Measurements from ENCODE around the gene EZH2.
A peak's percentile ranks its signal among the peaks of the same experiment; 100 is the strongest.

The EZH2 gene

DNA sequence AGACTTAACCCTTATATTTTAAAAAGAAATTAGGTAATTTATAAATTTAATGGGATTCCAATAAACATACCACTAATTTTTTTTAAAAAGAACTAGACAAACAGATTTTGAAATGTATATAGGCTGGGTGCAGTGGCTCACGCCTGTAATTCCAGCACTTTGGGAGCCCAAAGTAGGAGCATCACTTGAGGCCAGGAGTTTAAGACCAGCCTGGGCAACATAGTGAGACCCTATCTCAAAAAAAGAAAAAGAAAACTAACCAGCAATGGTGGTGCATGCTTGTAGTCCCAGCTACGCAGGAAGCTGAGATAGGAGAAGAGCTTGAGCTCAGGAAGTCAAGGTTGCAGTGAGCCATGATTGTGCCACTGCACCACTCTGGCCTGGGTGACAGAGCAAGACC lies 62.7 kb downstream of the EZH2 start:
- H3K9me3 ChIP-seq: no peaks in the 10 kb centered on the region
- H3K4me1 ChIP-seq (ENCODE audit: control insufficient read depth in 1 of 2, insufficient read depth in 1 of 2, low read depth in 1 of 2, low read length in 1 of 2): peaks cover 13 to 17% of the 10 kb centered on the region in 2 experiments
- peak overlapping the region; percentile 2 for H3K27ac ChIP-seq
- TF ChIP-seq, protein P1, sequence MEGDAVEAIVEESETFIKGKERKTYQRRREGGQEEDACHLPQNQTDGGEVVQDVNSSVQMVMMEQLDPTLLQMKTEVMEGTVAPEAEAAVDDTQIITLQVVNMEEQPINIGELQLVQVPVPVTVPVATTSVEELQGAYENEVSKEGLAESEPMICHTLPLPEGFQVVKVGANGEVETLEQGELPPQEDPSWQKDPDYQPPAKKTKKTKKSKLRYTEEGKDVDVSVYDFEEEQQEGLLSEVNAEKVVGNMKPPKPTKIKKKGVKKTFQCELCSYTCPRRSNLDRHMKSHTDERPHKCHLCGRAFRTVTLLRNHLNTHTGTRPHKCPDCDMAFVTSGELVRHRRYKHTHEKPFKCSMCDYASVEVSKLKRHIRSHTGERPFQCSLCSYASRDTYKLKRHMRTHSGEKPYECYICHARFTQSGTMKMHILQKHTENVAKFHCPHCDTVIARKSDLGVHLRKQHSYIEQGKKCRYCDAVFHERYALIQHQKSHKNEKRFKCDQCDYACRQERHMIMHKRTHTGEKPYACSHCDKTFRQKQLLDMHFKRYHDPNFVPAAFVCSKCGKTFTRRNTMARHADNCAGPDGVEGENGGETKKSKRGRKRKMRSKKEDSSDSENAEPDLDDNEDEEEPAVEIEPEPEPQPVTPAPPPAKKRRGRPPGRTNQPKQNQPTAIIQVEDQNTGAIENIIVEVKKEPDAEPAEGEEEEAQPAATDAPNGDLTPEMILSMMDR (IDR thresholded peaks at IDR 0.05): no peak
- H3K27me3 ChIP-seq: no peaks in the 10 kb centered on the region
- peaks cover 32% of the 10 kb centered on the region for H3K36me3 ChIP-seq
- no peak overlapping the region for H3K4me3 ChIP-seq (ENCODE audit: low read depth in 1 of 2, low read length in 1 of 2)

DNA sequence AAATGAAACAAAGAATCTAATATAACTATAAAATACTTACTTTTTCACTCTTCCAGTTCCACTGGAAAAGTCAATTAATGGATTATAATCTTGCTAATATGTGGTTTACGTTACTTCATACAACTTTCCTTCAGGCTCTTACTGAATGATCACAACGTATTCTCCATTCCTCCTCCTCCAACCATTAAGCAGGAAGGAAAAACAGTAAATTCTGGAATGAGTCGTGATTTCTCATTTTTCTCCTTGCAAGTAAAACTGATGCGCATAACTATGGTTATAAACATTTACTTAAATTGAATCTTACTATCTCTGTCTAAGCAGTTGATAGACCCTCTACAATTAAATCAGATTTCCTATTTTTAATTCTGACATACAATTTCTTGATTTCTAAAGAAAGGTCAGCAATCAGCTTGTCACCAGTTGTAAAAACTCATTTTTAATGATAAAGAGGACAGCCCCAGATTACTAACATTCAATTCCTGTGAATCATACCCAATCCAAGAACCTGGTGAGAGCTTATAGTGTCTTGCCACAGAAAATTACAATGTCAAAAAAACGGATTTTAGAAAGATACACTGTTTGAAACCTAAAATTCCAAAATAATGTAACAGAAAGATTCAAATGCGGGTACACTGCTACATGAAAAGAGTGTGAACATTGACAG lies 64.3 kb downstream of the EZH2 start:
- no peaks in the 10 kb centered on the region for H3K27me3 ChIP-seq
- TF ChIP-seq, protein P1 (IDR thresholded peaks at IDR 0.05): no peak
- peaks cover 36% of the 10 kb centered on the region for H3K36me3 ChIP-seq
- H3K4me1 ChIP-seq (ENCODE audit: control insufficient read depth in 1 of 2, insufficient read depth in 1 of 2, low read depth in 1 of 2, low read length in 1 of 2): peaks cover 13 to 17% of the 10 kb centered on the region in 2 experiments
- H3K27ac ChIP-seq: peak overlapping the region; percentile 19
- H3K9me3 ChIP-seq: no peaks in the 10 kb centered on the region
- no peak overlapping the region for H3K4me3 ChIP-seq (ENCODE audit: low read depth in 1 of 2, low read length in 1 of 2)

DNA sequence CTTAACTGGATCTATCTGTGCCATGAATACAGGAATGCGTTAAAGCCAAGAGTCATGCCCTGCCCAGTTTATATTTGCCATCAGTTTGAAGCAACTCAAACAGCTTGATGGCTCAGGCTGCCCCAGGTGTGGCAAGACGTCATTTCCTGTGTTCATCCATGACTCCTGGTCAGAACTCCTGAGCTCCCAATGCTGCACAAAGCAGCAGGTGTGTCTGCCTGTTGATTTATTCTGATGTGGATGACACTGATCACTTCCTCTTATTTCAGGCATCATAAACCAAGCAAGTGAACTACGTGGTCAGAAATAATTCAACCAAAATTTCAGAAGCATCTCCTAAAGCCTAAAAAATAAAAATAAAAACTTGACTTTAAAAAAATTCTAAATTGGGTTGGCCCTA lies 68.5 kb downstream of the EZH2 start:
- Histone ChIP-seq H3K4me1 (ENCODE audit: control insufficient read depth in 1 of 2, insufficient read depth in 1 of 2, low read depth in 1 of 2, low read length in 1 of 2) (peaks cover 7% of the 10 kb centered on the region in 2 experiments), H3K4me3 (ENCODE audit: low read depth in 1 of 2, low read length in 1 of 2) (no peak overlapping the region), H3K36me3 (peaks cover 58% of the 10 kb centered on the region), H3K9me3 (no peaks in the 10 kb centered on the region), H3K27ac (no peak overlapping the region), H3K27me3 (no peaks in the 10 kb centered on the region)
- TF ChIP-seq, protein P1 (IDR thresholded peaks at IDR 0.05): no peak

DNA sequence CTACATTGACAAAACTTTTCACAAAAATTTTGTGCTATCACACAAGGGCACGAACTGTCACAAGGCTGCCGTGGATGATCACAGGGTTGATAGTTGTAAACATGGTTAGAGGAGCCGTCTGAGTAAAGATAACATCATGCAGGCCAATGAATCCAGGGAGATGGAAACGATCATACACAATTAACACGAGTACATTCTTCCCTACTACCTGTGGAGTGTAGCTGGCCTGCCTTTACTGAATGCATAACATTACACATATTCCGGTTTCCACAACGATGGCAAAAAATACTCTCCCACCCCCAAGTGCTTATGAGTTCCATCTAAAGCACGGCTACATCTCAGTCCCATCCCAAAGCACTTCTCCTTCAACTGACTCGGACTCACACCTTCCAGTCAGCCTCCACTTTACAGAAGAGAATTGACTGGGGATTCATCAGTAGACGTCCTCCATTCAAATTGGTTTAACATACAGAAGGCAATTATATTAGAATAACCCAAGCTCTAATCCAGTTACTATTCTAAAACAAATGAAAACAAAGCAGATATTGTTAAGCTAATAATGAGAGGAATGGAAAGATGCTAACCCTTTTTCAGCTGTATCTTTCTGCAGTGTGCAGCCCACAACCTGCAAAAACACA lies 69.0 kb downstream of the EZH2 start:
- no peaks in the 10 kb centered on the region for H3K27me3 ChIP-seq
- peaks cover 2 to 4% of the 10 kb centered on the region in 2 experiments for H3K4me1 ChIP-seq (ENCODE audit: control insufficient read depth in 1 of 2, insufficient read depth in 1 of 2, low read depth in 1 of 2, low read length in 1 of 2)
- no peak overlapping the region for H3K27ac ChIP-seq
- TF ChIP-seq, protein P1 (IDR thresholded peaks at IDR 0.05): no peak
- no peak overlapping the region for H3K4me3 ChIP-seq (ENCODE audit: low read depth in 1 of 2, low read length in 1 of 2)
- H3K9me3 ChIP-seq: no peaks in the 10 kb centered on the region
- peaks cover 63% of the 10 kb centered on the region for H3K36me3 ChIP-seq

DNA sequence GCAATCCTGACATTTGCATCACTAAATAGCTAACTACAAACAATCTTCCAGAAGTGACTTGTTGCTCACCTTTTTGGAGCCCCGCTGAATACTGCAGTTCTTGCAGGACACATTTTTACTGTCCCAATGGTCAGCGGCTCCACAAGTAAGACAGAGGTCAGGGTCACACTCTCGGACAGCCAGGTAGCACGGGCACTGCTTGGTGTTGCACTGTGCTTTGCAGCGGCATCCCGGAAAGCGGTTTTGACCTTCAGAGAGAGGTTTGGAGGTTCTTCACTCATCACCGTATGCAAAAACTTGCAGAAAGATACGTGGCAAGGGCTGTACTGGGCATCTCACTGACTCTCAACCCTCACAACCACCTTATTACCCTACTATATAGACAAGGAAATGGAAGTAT lies 70.2 kb downstream of the EZH2 start:
- no peaks in the 10 kb centered on the region for H3K27me3 ChIP-seq
- H3K36me3 ChIP-seq: peaks cover 68% of the 10 kb centered on the region
- no peak overlapping the region for H3K27ac ChIP-seq
- H3K4me1 ChIP-seq (ENCODE audit: control insufficient read depth in 1 of 2, insufficient read depth in 1 of 2, low read depth in 1 of 2, low read length in 1 of 2): no peaks in the 10 kb centered on the region
- TF ChIP-seq, protein P1 (IDR thresholded peaks at IDR 0.05): no peak
- no peaks in the 10 kb centered on the region for H3K9me3 ChIP-seq
- H3K4me3 ChIP-seq (ENCODE audit: low read depth in 1 of 2, low read length in 1 of 2): no peak overlapping the region

All from neutrophil (primary cell).